Aorta (tissue), 5 donors: Measurements from ENCODE around the gene CRYBG3. TPM values are rescaled to one million over a fixed set of nuclear protein-coding genes. Genes with fewer than 3 reads are reported as not detected.
A peak's percentile ranks its signal among the peaks of the same experiment; 100 is the strongest.

Experiments
- ATAC-seq: fragments of 200-7000 bp; cut with Tn5 transposase; one replicate; pipeline ENCODE4 v1.9.1; 2022; ENCODE audit warnings: moderate library complexity; ENCODE audit not compliant: low FRiP score
- DNase-seq, 2 donors: peaks; one replicate each; pipeline ENCODE4 v3.0.0-alpha.2; 2020
- H3K27ac ChIP-seq, 2 donors: one replicate each; pipeline ENCODE4 v1.5.1; 2013; ENCODE audit warnings: low read length in 2 of 2, mild to moderate bottlenecking in 2 of 2, moderate library complexity in 2 of 2, control low read depth in 1 of 2, inconsistent platforms in 1 of 2, low read depth in 1 of 2
- H3K27me3 ChIP-seq, 2 donors: one replicate each; pipeline ENCODE4 v1.6.1; 2013; ENCODE audit warnings: control low read depth in 1 of 2, low read length in 1 of 2, mild to moderate bottlenecking in 1 of 2, moderate library complexity in 1 of 2; ENCODE audit not compliant: insufficient read depth in 2 of 2, control insufficient read depth in 1 of 2
- H3K36me3 ChIP-seq, 2 donors: one replicate each; pipeline ENCODE4 v1.6.1; 2013; ENCODE audit warnings: control low read depth in 1 of 2, low read length in 1 of 2, mild to moderate bottlenecking in 1 of 2; ENCODE audit not compliant: insufficient read depth in 2 of 2, control insufficient read depth in 1 of 2
- H3K4me1 ChIP-seq, 2 donors: one replicate each; pipeline ENCODE4 v1.6.1; 2013; ENCODE audit warnings: low read length in 2 of 2, control low read depth in 1 of 2, mild to moderate bottlenecking in 1 of 2, moderate library complexity in 1 of 2; ENCODE audit not compliant: insufficient read depth in 2 of 2, control insufficient read depth in 1 of 2
- H3K4me3 ChIP-seq, 2 donors: one replicate each; pipeline ENCODE4 v1.5.1; 2013; ENCODE audit warnings: low read length in 2 of 2, control low read depth in 1 of 2, mild to moderate bottlenecking in 1 of 2
- H3K9me3 ChIP-seq: one replicate; pipeline ENCODE4 v1.6.1; 2013; ENCODE audit warnings: mild to moderate bottlenecking, low read length; ENCODE audit not compliant: control insufficient read depth
- WGBS, 2 donors: extraction: QIAGEN DNeasy Blood & Tissue Kit; methylation state at CpG; one replicate each; pipeline ENCODE4 v1.1.7; 2013; 5-methylcytosine and 5-hydroxymethylcytosine counted together
- intact Hi-C, 2 donors: fragments of 100-400 bp; cut with DNase I; formaldehyde crosslinking; loops; one replicate each; pipeline versions ENCODE4 v1.14.2 to v1.15.0; 2022
- polyA plus RNA-seq, 2 donors: library from polyadenylated mRNA; stranded (reverse); fragments of 200-250 nt; gene quantifications; one replicate each; pipeline ENCODE4 v1.2.3, GENCODE V29; 2013
- total RNA-seq, 2 donors: library from RNA; stranded (reverse); fragmentation: NEBNext Ultra II Directional; extraction: Animal tissue kit (Norgen Biotek cat#: 25700); gene quantifications; one replicate each; pipeline ENCODE4 v1.2.1, GENCODE V29; 2021
- donor health status: healthy with polysubstance abuse.
- donor health status: Bipolar disorder and iron deficiency.
- donor health status: DM: no; HTN: no; CAD: no.
- donor health status: DM: no; HTN: no; CAD: no.
- donor health status: DM: yes; HTN: yes; CAD: no.

CRYBG3 gene
- total and polyA plus RNA-seq, 4 donors = 1.5 to 39.1 (median 13.5) TPM

GRCh38 chr3:97816811-97817210 is 5.0 kb upstream of the CRYBG3 start:
- 78 to 86% methylated on average over 2 of the region's 2 CpGs for WGBS, 2 donors
- Histone ChIP-seq H3K36me3 (no peaks in the 10 kb centered on the region), H3K27me3 (no peaks in the 10 kb centered on the region), H3K27ac (no peak overlapping the region), H3K4me1 (no peaks in the 10 kb centered on the region), H3K4me3 (no peak overlapping the region), H3K9me3 (no peaks in the 10 kb centered on the region)
- DNase-seq (no peak), ATAC-seq (no peak)
- intact Hi-C loops = no loop called here

- intact Hi-C loops = no loop called here
- ATAC-seq (no peak), DNase-seq (no peak)
- Histone ChIP-seq H3K4me3 (no peak overlapping the region), H3K27ac (no peak overlapping the region), H3K4me1 (no peaks in the 10 kb centered on the region), H3K9me3 (no peaks in the 10 kb centered on the region), H3K27me3 (no peaks in the 10 kb centered on the region), H3K36me3 (no peaks in the 10 kb centered on the region)
- 82 to 84% methylated on average over 3 of the region's 3 CpGs for WGBS, 2 donors
Measured at GRCh38 chr3:97817965-97818364, 3.8 kb upstream of the CRYBG3 start.

GRCh38 chr3:97820780-97821179 is 1.0 kb upstream of the CRYBG3 start:
- H3K9me3 ChIP-seq = no peaks in the 10 kb centered on the region
- H3K4me3 ChIP-seq = peak overlapping the region in 1 of 2 donors; percentile 91
- no peaks in the 10 kb centered on the region for H3K36me3 ChIP-seq
- WGBS, 2 donors = 85% methylated on average over 5 of the region's 5 CpGs
- intact Hi-C loops = loop anchor here (5.0 kb wide), 1 partner anchor 152 kb away; the partner anchor contains the start of gene RIOX2 (in 2 of the 2)
- no peaks in the 10 kb centered on the region for H3K4me1 ChIP-seq
- DNase-seq (no peak), ATAC-seq (no peak)
- no peaks in the 10 kb centered on the region for H3K27me3 ChIP-seq
- no peak overlapping the region for H3K27ac ChIP-seq

- ATAC-seq = peak; percentile 30
- DNase-seq = peak; percentile 59 to 81
- intact Hi-C loops = loop anchor here (5.0 kb wide), 1 partner anchor 151 kb away; the partner anchor contains the start of gene RIOX2 (in 2 of the 2)
- H3K27me3 ChIP-seq = no peaks in the 10 kb centered on the region
- no peaks in the 10 kb centered on the region for H3K36me3 ChIP-seq
- H3K9me3 ChIP-seq = no peaks in the 10 kb centered on the region
- WGBS, 2 donors = 0 to 1% methylated on average over 23 of the region's 23 CpGs
- peak overlapping the region; percentile 49 to 91 for H3K4me3 ChIP-seq
- no peaks in the 10 kb centered on the region for H3K4me1 ChIP-seq
- H3K27ac ChIP-seq = peak overlapping the region in 1 of 2 donors; percentile 23
Measured at GRCh38 chr3:97821287-97821773, 481 bp upstream of the CRYBG3 start.

GRCh38 chr3:97822359-97822775 is 556 bp downstream of the CRYBG3 start:
- Histone ChIP-seq H3K27ac (peak overlapping the region; percentile 2 to 14), H3K9me3 (no peaks in the 10 kb centered on the region)

GRCh38 chr3:97823046-97824004 is 1.5 kb downstream of the CRYBG3 start:
- intact Hi-C loops = loop anchor here (5.0 kb wide), 1 partner anchor 149 kb away; the partner anchor contains the start of gene RIOX2 (in 2 of the 2)
- WGBS, 2 donors = 5 to 10% methylated on average over 17 of the region's 17 CpGs

More at GRCh38 chr3:97822359-97822775, 556 bp downstream of the CRYBG3 start:
- ATAC-seq (peak; percentile 77), DNase-seq (peak; percentile 74 to 86)
- H3K4me3 ChIP-seq = peak overlapping the region; percentile 49 to 91
- WGBS, 2 donors = 0 to 1% methylated on average over 36 of the region's 36 CpGs
- H3K36me3 ChIP-seq = no peaks in the 10 kb centered on the region
- no peaks in the 10 kb centered on the region for H3K27me3 ChIP-seq
- intact Hi-C loops = loop anchor here (5.0 kb wide), 1 partner anchor 150 kb away; the partner anchor contains the start of gene RIOX2 (in 2 of the 2)
- H3K4me1 ChIP-seq = peaks cover 0 to 4% of the 10 kb centered on the region in 2 donors

GRCh38 chr3:97825101-97825500 is 3.3 kb downstream of the CRYBG3 start:
- DNase-seq (no peak), ATAC-seq (no peak)
- H3K4me1 ChIP-seq = peaks cover 0 to 4% of the 10 kb centered on the region in 2 donors
- H3K27me3 ChIP-seq = no peaks in the 10 kb centered on the region
- no peak overlapping the region for H3K27ac ChIP-seq
- WGBS, 2 donors = 95 to 96% methylated on average over 1 of the region's 1 CpG
- no peaks in the 10 kb centered on the region for H3K9me3 ChIP-seq
- intact Hi-C loops = no loop called here
- no peak overlapping the region for H3K4me3 ChIP-seq
- H3K36me3 ChIP-seq = no peaks in the 10 kb centered on the region

More at GRCh38 chr3:97823046-97824004, 1.5 kb downstream of the CRYBG3 start:
- Histone ChIP-seq H3K4me1 (peaks cover 0 to 4% of the 10 kb centered on the region in 2 donors), H3K27me3 (no peaks in the 10 kb centered on the region), H3K36me3 (no peaks in the 10 kb centered on the region), H3K9me3 (no peaks in the 10 kb centered on the region), H3K4me3 (peak overlapping the region; percentile 49 to 91), H3K27ac (no peak overlapping the region)
- ATAC-seq = no peak
- DNase-seq = peak in 1 of 2 donors; percentile 44

GRCh38 chr3:97827741-97828471 is 6.1 kb downstream of the CRYBG3 start:
- H3K4me1 ChIP-seq = peaks cover 0 to 4% of the 10 kb centered on the region in 2 donors
- DNase-seq (no peak), ATAC-seq (no peak)
- H3K27me3 ChIP-seq = no peaks in the 10 kb centered on the region
- 70 to 76% methylated on average over 2 of the region's 2 CpGs for WGBS, 2 donors
- no peaks in the 10 kb centered on the region for H3K9me3 ChIP-seq
- H3K36me3 ChIP-seq = no peaks in the 10 kb centered on the region
- H3K4me3 ChIP-seq = no peak overlapping the region
- no peak overlapping the region for H3K27ac ChIP-seq
- intact Hi-C loops = no loop called here
